ENCODE data around the gene DERA.

The DERA gene

GRCh38 chr12:15918066-15918465, 6.9 kb downstream of the DERA start:
- H3K27ac ChIP-seq (ENCODE audit: low read length) = no peak overlapping the region
- DNase-seq = no peak
- no peaks in the 10 kb centered on the region for H3K27me3 ChIP-seq (replicated peaks; ENCODE audit: insufficient read depth, low read length)
- H2AFZ ChIP-seq (ENCODE audit: low read length) = no peak overlapping the region
- no peak overlapping the region for H3K4me3 ChIP-seq (ENCODE audit: low read length)
- H3K4me2 ChIP-seq (ENCODE audit: low read depth, low read length) = no peak overlapping the region
- H3K9ac ChIP-seq (ENCODE audit: low read length) = no peak overlapping the region
- H3K9me3 ChIP-seq (replicated peaks; ENCODE audit: insufficient read depth, low read length) = no peaks in the 10 kb centered on the region
- no peaks in the 10 kb centered on the region for H3K79me2 ChIP-seq (ENCODE audit: low read length)
- TF ChIP-seq CTCF (IDR thresholded peaks at IDR 0.05; ENCODE audit: low read length) = no peak
- no peak for TF ChIP-seq EZH2 (optimal IDR thresholded peaks at IDR 0.05; ENCODE audit: low read depth, low read length)
- no peak for TF ChIP-seq EZH2phosphoT487 (IDR thresholded peaks at IDR 0.05; ENCODE audit: low read length)
- H3K36me3 ChIP-seq (replicated peaks; ENCODE audit: insufficient read depth, low read length) = no peaks in the 10 kb centered on the region
- no peaks in the 10 kb centered on the region for H3K9me2 ChIP-seq (replicated peaks; ENCODE audit: insufficient read depth, low read length)
- no peaks in the 10 kb centered on the region for H3F3A ChIP-seq (ENCODE audit: insufficient read depth, low read length)
- no peaks in the 10 kb centered on the region; the same call in 1 of the 2 replicates for H4K20me1 ChIP-seq (ENCODE audit: insufficient read depth, low read length)
- H3K4me1 ChIP-seq (ENCODE audit: low read length) = no peaks in the 10 kb centered on the region

GRCh38 chr12:15919418-15919817, 8.3 kb downstream of the DERA start:
- Histone ChIP-seq H3F3A (ENCODE audit: insufficient read depth, low read length) (no peaks in the 10 kb centered on the region), H3K79me2 (ENCODE audit: low read length) (no peaks in the 10 kb centered on the region), H3K4me3 (ENCODE audit: low read length) (no peak overlapping the region), H3K27ac (ENCODE audit: low read length) (no peak overlapping the region), H4K20me1 (ENCODE audit: insufficient read depth, low read length) (no peaks in the 10 kb centered on the region; the same call in 1 of the 2 replicates), H2AFZ (ENCODE audit: low read length) (no peak overlapping the region), H3K4me1 (ENCODE audit: low read length) (no peaks in the 10 kb centered on the region), H3K9me3 (replicated peaks; ENCODE audit: insufficient read depth, low read length) (no peaks in the 10 kb centered on the region), H3K27me3 (replicated peaks; ENCODE audit: insufficient read depth, low read length) (no peaks in the 10 kb centered on the region), H3K9me2 (replicated peaks; ENCODE audit: insufficient read depth, low read length) (no peaks in the 10 kb centered on the region), H3K4me2 (ENCODE audit: low read depth, low read length) (no peak overlapping the region), H3K9ac (ENCODE audit: low read length) (no peak overlapping the region), H3K36me3 (replicated peaks; ENCODE audit: insufficient read depth, low read length) (no peaks in the 10 kb centered on the region)
- TF ChIP-seq EZH2phosphoT487 (IDR thresholded peaks at IDR 0.05; ENCODE audit: low read length) = no peak
- TF ChIP-seq CTCF (IDR thresholded peaks at IDR 0.05; ENCODE audit: low read length) = no peak
- TF ChIP-seq EZH2 (optimal IDR thresholded peaks at IDR 0.05; ENCODE audit: low read depth, low read length) = no peak
- DNase-seq = no peak

GRCh38 chr12:15924956-15925355, 13.8 kb downstream of the DERA start:
- no peaks in the 10 kb centered on the region for H3K9me3 ChIP-seq (replicated peaks; ENCODE audit: insufficient read depth, low read length)
- H4K20me1 ChIP-seq (ENCODE audit: insufficient read depth, low read length) = no peaks in the 10 kb centered on the region
- no peak overlapping the region for H3K4me3 ChIP-seq (ENCODE audit: low read length)
- H3K9me2 ChIP-seq (replicated peaks; ENCODE audit: insufficient read depth, low read length) = no peaks in the 10 kb centered on the region
- H3K4me2 ChIP-seq (ENCODE audit: low read depth, low read length) = no peak overlapping the region
- H3K36me3 ChIP-seq (replicated peaks; ENCODE audit: insufficient read depth, low read length) = no peaks in the 10 kb centered on the region
- H2AFZ ChIP-seq (ENCODE audit: low read length) = no peak overlapping the region
- H3F3A ChIP-seq (ENCODE audit: insufficient read depth, low read length) = no peaks in the 10 kb centered on the region
- H3K27ac ChIP-seq (ENCODE audit: low read length) = no peak overlapping the region
- TF ChIP-seq EZH2 (optimal IDR thresholded peaks at IDR 0.05; ENCODE audit: low read depth, low read length) (no peak), EZH2phosphoT487 (IDR thresholded peaks at IDR 0.05; ENCODE audit: low read length) (no peak), CTCF (IDR thresholded peaks at IDR 0.05; ENCODE audit: low read length) (no peak)
- H3K9ac ChIP-seq (ENCODE audit: low read length) = no peak overlapping the region
- no peaks in the 10 kb centered on the region for H3K27me3 ChIP-seq (replicated peaks; ENCODE audit: insufficient read depth, low read length)
- no peaks in the 10 kb centered on the region for H3K4me1 ChIP-seq (ENCODE audit: low read length)
- H3K79me2 ChIP-seq (ENCODE audit: low read length) = no peaks in the 10 kb centered on the region
- no peak for DNase-seq

Data from MM.1S (cell line).